Suprapubic skin (tissue), 4 donors: ENCODE measurements around the gene TEDC1. TPM values are rescaled to one million over a fixed set of nuclear protein-coding genes. Genes with fewer than 3 reads are reported as not detected.

Experiments used
- DNase-seq, 2 donors: peaks; one replicate each; pipeline ENCODE4 v3.0.0-alpha.2; 2019; ENCODE audit warnings: low spot score in 2 of 2
- H3K27ac ChIP-seq: fragments of 200-600 bp; sonication (generic); one replicate; pipeline ENCODE4 v1.5.1; 2019
- H3K27me3 ChIP-seq: fragments of 200-600 bp; sonication (generic); one replicate; pipeline ENCODE4 v1.5.1; 2019
- H3K36me3 ChIP-seq: fragments of 200-600 bp; sonication (generic); one replicate; pipeline ENCODE4 v1.5.1; 2019
- H3K4me1 ChIP-seq: fragments of 200-600 bp; sonication (generic); one replicate; pipeline ENCODE4 v1.5.1; 2019
- H3K4me3 ChIP-seq: fragments of 200-600 bp; sonication (generic); one replicate; pipeline ENCODE4 v1.5.1; 2019; ENCODE audit warnings: mild to moderate bottlenecking
- H3K9me3 ChIP-seq: fragments of 200-600 bp; sonication (generic); one replicate; pipeline ENCODE4 v1.5.1; 2019
- EP300 ChIP-seq: sonication (generic); formaldehyde crosslinking; IDR thresholded peaks from one replicate; pipeline ENCODE4 v1.6.1; 2017; ENCODE audit warnings: antibody characterized with exemption
- POLR2A ChIP-seq, 2 donors: fragments of 450-650 bp; IDR thresholded peaks; one replicate each; pipeline ENCODE4 v1.6.1; 2017; ENCODE audit warnings: antibody characterized with exemption in 2 of 2, mild to moderate bottlenecking in 2 of 2, moderate library complexity in 2 of 2
- POLR2AphosphoS5 ChIP-seq, 3 donors: sonication (generic); formaldehyde crosslinking; IDR thresholded peaks; one replicate each; pipeline ENCODE4 v1.6.1; 2017; ENCODE audit warnings: antibody characterized with exemption in 3 of 3
- WGBS: methylation state at CpG from one replicate; pipeline ENCODE4 v1.1.5; 2018; 5-methylcytosine and 5-hydroxymethylcytosine counted together
- total RNA-seq, 4 donors: library from RNA; depleted of rRNA; stranded (reverse); fragments of >200 nt; gene quantifications; one replicate each; pipeline ENCODE4 v1.1.0, GENCODE V29; 2016
- TF ChIP-seq, protein P1 (sequence below), 2 donors: fragments of 200-600 bp in 1 of 2; fragments of 450-650 bp in 1 of 2; sonication (generic) in 1 of 2; IDR thresholded peaks; one replicate each; pipeline ENCODE4 v1.5.1; 2016 to 2019; ENCODE audit warnings: antibody characterized with exemption in 2 of 2, mild to moderate bottlenecking in 1 of 2, moderate library complexity in 1 of 2

TEDC1 gene
- total RNA-seq, 4 donors from 2014 or later: 11.4 to 41.0 (median 14.0) TPM

DNA sequence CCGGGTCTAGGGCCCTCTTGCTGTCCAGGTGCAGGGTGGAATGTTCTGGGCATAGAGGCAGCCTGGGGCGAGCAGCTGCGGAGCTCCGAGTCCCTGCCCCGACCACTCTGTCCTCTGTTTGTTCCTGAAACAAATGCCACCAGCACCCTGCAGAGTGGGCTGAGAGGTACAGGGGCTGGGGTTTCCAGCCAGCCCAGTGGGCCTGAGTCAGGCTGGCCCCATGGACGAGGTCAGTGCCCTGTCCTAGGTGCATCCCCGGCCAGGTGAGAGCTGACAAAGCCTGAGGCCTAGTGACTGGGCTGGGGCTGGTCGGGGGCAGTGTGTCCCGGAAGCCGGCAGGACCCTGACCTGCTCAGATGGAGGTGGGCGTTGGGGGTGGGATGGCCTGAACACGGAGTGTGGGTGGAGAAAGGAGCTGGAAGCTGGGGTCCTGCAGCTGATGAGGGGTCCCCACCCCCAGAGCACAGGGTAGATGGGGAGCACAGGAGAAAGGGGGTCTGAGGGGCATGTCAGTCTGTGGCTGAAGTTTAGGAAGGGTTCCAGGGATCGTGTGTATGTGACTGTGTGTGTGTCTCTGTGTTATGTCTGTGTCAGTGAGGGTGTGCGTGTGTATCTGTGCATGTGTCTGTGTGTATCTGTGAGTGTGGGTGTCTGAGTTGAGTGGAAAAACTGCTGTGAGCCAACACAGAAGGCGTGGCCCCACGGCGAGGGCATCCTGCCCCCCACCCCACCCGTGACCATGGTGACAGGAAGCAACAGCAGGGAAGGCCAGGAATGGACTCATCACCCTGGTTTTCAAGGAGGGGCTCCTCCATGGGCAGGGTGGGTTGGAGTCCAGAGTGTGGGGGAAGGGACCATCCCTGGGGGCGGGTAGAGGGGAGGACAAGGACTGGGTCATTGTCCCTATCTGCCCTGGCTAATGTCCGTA, 6.7 kb upstream of the TEDC1 start:
- H3K27ac ChIP-seq: peak overlapping the region; percentile 90
- H3K9me3 ChIP-seq: no peaks in the 10 kb centered on the region
- no peak overlapping the region for H3K4me3 ChIP-seq
- no peaks in the 10 kb centered on the region for H3K27me3 ChIP-seq
- H3K36me3 ChIP-seq: peaks cover 1% of the 10 kb centered on the region
- TF ChIP-seq, protein P1, sequence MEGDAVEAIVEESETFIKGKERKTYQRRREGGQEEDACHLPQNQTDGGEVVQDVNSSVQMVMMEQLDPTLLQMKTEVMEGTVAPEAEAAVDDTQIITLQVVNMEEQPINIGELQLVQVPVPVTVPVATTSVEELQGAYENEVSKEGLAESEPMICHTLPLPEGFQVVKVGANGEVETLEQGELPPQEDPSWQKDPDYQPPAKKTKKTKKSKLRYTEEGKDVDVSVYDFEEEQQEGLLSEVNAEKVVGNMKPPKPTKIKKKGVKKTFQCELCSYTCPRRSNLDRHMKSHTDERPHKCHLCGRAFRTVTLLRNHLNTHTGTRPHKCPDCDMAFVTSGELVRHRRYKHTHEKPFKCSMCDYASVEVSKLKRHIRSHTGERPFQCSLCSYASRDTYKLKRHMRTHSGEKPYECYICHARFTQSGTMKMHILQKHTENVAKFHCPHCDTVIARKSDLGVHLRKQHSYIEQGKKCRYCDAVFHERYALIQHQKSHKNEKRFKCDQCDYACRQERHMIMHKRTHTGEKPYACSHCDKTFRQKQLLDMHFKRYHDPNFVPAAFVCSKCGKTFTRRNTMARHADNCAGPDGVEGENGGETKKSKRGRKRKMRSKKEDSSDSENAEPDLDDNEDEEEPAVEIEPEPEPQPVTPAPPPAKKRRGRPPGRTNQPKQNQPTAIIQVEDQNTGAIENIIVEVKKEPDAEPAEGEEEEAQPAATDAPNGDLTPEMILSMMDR (IDR thresholded peaks at IDR 0.05): no peak
- peak in 2 of 3 donors; percentile 12 to 30 for TF ChIP-seq POLR2AphosphoS5 (IDR thresholded peaks at IDR 0.05)
- no peak for TF ChIP-seq POLR2A (IDR thresholded peaks at IDR 0.05)
- H3K4me1 ChIP-seq: peaks cover 94% of the 10 kb centered on the region
- DNase-seq: peak in 1 of 2 donors; percentile 95
- WGBS: 31% methylated on average over 14 of the region's 20 CpGs

DNA sequence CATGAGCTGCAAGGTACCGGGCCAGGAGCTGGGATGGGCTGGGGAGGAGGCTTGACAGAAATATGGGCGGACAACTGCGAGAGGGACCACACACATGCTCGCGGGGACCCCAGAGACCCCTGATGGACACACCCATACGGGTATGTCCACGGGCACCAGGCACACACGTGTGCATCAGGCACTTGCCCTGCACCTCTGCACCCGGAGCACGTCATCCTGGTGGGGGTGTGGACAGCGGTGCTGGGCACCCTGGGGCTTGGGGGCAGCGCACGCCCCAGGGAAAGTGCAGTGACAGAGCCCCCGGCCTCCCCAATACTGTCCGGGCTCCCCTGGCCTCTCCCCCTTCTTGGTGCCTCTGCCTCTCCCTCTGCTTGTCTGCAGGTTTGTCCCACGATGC, 6.1 kb upstream of the TEDC1 start:
- peak overlapping the region; percentile 90 for H3K27ac ChIP-seq
- H3K4me1 ChIP-seq: peaks cover 100% of the 10 kb centered on the region
- TF ChIP-seq POLR2A (IDR thresholded peaks at IDR 0.05): no peak
- no peak for TF ChIP-seq EP300
- TF ChIP-seq, protein P1 (IDR thresholded peaks at IDR 0.05): no peak
- TF ChIP-seq POLR2AphosphoS5 (IDR thresholded peaks at IDR 0.05): no peak
- no peaks in the 10 kb centered on the region for H3K36me3 ChIP-seq
- no peak overlapping the region for H3K4me3 ChIP-seq
- 47% methylated on average over 3 of the region's 16 CpGs for WGBS
- H3K9me3 ChIP-seq: no peaks in the 10 kb centered on the region
- no peak for DNase-seq
- no peaks in the 10 kb centered on the region for H3K27me3 ChIP-seq

DNA sequence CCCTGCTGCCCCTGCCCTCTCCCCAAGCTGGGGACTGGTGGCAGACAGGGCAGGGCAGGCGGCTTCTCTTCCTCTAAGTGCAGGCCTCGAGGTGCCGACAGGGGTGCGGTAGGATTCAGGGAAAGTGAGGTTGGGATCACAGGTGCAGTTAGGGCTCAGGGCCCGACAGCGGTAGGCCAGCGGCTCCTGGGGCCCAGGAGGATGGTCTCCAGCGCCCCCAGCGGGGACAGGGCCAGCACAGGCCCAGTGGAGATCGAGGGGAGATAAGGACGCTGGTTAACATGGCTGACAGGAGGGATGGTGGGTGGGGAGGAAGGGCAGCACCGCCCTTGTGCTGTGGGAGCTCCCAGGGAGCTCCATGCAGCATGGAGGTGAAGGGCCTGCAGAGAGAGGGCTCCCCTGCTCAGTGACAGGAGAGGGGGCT, 5.3 kb upstream of the TEDC1 start:
- TF ChIP-seq, protein P1 (IDR thresholded peaks at IDR 0.05): peak in 1 of 2 donors; percentile 13
- TF ChIP-seq POLR2AphosphoS5 (IDR thresholded peaks at IDR 0.05): no peak
- Histone ChIP-seq H3K4me1 (peaks cover 97% of the 10 kb centered on the region), H3K27ac (peak overlapping the region; percentile 90), H3K27me3 (no peaks in the 10 kb centered on the region), H3K36me3 (no peaks in the 10 kb centered on the region), H3K9me3 (no peaks in the 10 kb centered on the region), H3K4me3 (peak overlapping the region; percentile 82)
- WGBS: 28% methylated on average over 8 of the region's 12 CpGs
- DNase-seq: no peak

DNA sequence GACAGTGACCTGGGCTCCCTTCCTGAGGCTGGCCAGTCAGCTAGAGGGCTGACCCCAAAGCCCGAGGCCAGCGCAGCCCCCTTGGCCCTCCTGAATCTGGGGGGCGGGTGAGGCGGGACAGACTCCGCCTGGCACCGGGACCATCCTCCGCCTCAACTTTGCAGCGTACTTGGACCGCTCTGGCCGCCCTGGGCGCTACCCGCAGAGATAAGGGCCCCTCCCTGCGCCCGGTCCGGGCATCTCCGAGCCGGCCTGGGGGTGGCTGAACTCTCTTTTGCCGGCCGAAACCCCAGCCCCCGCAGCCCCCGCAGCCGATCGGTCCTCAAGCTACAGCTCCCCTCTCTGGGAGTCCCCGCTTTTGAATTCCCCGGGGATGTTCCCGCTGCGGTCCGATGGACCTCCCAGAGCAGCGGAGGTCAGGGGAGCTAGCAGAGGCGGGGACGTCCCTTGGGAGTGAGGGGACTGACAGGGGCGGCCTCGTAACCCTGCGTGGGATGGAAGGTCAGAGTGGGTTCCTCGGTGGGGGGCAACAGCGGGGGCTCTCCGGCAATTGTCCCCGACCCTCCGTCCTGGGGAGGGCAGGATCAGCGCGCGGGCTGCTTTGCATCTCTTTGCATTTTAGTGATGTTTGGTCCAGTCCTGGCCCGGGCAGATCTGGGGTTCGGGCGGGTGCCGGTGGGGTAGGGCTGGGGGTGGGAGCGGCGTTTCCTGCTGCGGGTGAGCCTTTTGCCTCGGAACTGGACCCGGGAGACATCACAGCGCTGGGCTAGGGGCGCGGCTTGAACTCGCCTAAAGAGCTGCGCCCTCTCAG, 4.7 kb upstream of the TEDC1 start, which contains the start of gene CRIP1:
TSS of gene CRIP1 (plus strand) at position 724 of the 811 bp plus-strand sequence. CDS start 374 bp downstream, outside the sequence.
- 6% methylated on average over 9 of the region's 56 CpGs for WGBS
- DNase-seq: no peak

More for the DNA sequence above, 4.7 kb upstream of the TEDC1 start, which contains the start of gene CRIP1:
- Histone ChIP-seq H3K36me3 (no peaks in the 10 kb centered on the region), H3K27me3 (no peaks in the 10 kb centered on the region), H3K27ac (peak within 1 kb of the TSS; percentile 90), H3K4me3 (peak within 1 kb of the TSS; percentile 82), H3K9me3 (no peaks in the 10 kb centered on the region), H3K4me1 (peaks cover 92% of the 10 kb centered on the region)
- TF ChIP-seq POLR2AphosphoS5 (IDR thresholded peaks at IDR 0.05) (no peak), EP300 (no peak), POLR2A (IDR thresholded peaks at IDR 0.05) (no peak)
- TF ChIP-seq, protein P1 (IDR thresholded peaks at IDR 0.05): no peak
